Measurements from ENCODE around the gene CORO6.

CORO6 gene

DNA sequence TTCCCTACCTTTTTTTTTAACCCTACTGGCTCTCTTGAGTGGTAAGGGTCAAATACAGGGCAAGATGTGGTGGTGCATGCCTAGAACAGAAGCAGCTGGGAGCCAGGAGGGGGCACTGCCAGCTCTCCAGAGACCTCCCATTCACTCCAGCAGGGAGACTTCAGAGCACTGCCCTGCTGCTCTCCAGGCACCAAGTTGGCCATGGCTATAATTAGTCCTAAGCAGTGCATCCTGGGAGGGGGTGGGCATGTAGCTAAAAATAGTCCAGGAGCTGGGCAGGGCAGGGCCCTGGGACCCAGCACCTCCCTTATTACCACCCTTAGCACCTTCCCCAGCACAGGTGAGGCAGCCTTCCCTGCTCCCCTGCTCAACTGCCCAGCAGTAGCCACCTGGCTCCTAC, 3.5 kb downstream of the CORO6 start:
- H3K4me3 ChIP-seq (ENCODE audit: control insufficient read depth in 1 of 7, extremely low read depth in 1 of 7, insufficient read depth in 4 of 7, low read depth in 2 of 7, low read length in 6 of 7), result no peak overlapping the region
- peaks cover 2 to 64% (median 55%) of the 10 kb centered on the region in 4 experiments for H3K4me1 ChIP-seq (ENCODE audit: control extremely low read depth in 1 of 4, control insufficient read depth in 4 of 4, insufficient read depth in 4 of 4, low read length in 3 of 4)
- no peak overlapping the region for H3K27ac ChIP-seq (ENCODE audit: insufficient read depth in 1 of 2, low read depth in 1 of 2, low read length in 2 of 2, poor library complexity in 1 of 2, severe bottlenecking in 2 of 2)
- ChIA-PET POLR2A (no interaction called here), CTCF (interaction anchor here (0.8 to 7.8 kb wide), 11 partner anchors 12 to 370 kb away, joined by 3 to 179 read pairs (median 9); partner anchors contain the start of genes ANKRD13B and SSH2)
- H3K36me3 ChIP-seq (ENCODE audit: control insufficient read depth in 4 of 4, insufficient read depth in 4 of 4, low read length in 3 of 4), result no peaks in the 10 kb centered on the region
- DNase-seq, result peak in 2 of 3 donors; percentile 37 to 64
- H3K27me3 ChIP-seq (replicated peaks in 2 of 5; ENCODE audit: control insufficient read depth in 4 of 5, insufficient read depth in 5 of 5, low read length in 4 of 5), result peaks cover 0 to 29% (median 16%) of the 10 kb centered on the region in 5 experiments
- no peaks in the 10 kb centered on the region for H3K9me3 ChIP-seq (ENCODE audit: control extremely low read depth in 1 of 5, control insufficient read depth in 4 of 5, insufficient read depth in 2 of 5, low read depth in 1 of 5, low read length in 4 of 5)

DNA sequence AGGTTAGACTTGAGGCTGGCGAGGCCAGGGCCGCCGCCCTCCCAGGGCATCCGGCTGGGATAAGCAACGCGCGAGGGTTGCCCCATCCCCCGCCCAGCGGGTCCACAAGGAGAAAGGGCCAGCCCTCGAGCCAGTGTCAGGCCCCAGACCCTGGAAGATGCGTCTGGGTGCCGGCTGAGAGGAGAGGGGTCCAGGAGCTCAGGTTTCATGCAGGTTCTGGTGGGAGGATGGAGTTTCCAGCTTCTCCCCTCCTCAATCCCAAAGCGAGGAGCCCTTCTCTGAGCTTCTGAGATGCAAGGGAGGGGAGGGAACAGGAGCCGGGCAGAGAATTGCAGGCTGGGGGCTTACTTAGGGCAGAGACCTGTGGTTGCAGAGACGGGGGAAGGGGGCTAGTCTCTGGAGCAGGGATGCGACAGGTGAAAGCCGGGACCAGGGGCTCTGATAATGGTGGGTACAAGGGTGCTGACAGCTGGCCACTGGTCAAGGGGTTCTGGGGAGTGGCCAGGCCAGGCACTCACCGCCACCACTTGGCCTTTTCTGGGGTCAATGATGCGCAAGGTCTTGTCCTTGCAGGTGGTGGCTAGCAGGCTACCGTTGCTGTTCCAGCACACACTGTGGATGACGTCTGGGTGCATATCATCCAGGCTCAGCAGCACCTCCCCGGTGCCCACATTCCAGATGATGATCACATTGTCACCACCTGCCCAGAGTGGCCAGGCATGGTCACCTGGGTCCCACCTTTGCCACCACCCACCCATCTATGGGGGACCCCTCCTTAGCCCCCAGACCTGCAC, 4.2 kb downstream of the CORO6 start:
- Histone ChIP-seq H3K27me3 (replicated peaks in 2 of 5; ENCODE audit: control insufficient read depth in 4 of 5, insufficient read depth in 5 of 5, low read length in 4 of 5) (peaks cover 0 to 29% (median 16%) of the 10 kb centered on the region in 5 experiments), H3K9me3 (ENCODE audit: control extremely low read depth in 1 of 5, control insufficient read depth in 4 of 5, insufficient read depth in 2 of 5, low read depth in 1 of 5, low read length in 4 of 5) (no peaks in the 10 kb centered on the region), H3K27ac (ENCODE audit: insufficient read depth in 1 of 2, low read depth in 1 of 2, low read length in 2 of 2, poor library complexity in 1 of 2, severe bottlenecking in 2 of 2) (no peak overlapping the region), H3K36me3 (ENCODE audit: control insufficient read depth in 4 of 4, insufficient read depth in 4 of 4, low read length in 3 of 4) (no peaks in the 10 kb centered on the region), H3K4me1 (ENCODE audit: control extremely low read depth in 1 of 4, control insufficient read depth in 4 of 4, insufficient read depth in 4 of 4, low read length in 3 of 4) (peaks cover 2 to 72% (median 63%) of the 10 kb centered on the region in 4 experiments), H3K4me3 (ENCODE audit: control insufficient read depth in 1 of 7, extremely low read depth in 1 of 7, insufficient read depth in 4 of 7, low read depth in 2 of 7, low read length in 6 of 7) (peak overlapping the region in 5 of 7 experiments; percentile 35 to 82 (median 63))
- CTCF ChIA-PET, result interaction anchor here (0.6 to 7.8 kb wide), 33 partner anchors 9 to 475 kb away, joined by 3 to 179 read pairs (median 5); partner anchors contain the start of genes ABHD15, ANKRD13B, SSH2 and TP53I13
- WGBS (ENCODE audit: insufficient coverage), result 58% methylated on average over 12 of the region's 22 CpGs
- no peak for DNase-seq
- POLR2A ChIA-PET, result interaction anchor here (0.8 kb wide), 1 partner anchor 27 kb away, joined by 3 read pairs; no protein-coding TSS in a partner anchor

DNA sequence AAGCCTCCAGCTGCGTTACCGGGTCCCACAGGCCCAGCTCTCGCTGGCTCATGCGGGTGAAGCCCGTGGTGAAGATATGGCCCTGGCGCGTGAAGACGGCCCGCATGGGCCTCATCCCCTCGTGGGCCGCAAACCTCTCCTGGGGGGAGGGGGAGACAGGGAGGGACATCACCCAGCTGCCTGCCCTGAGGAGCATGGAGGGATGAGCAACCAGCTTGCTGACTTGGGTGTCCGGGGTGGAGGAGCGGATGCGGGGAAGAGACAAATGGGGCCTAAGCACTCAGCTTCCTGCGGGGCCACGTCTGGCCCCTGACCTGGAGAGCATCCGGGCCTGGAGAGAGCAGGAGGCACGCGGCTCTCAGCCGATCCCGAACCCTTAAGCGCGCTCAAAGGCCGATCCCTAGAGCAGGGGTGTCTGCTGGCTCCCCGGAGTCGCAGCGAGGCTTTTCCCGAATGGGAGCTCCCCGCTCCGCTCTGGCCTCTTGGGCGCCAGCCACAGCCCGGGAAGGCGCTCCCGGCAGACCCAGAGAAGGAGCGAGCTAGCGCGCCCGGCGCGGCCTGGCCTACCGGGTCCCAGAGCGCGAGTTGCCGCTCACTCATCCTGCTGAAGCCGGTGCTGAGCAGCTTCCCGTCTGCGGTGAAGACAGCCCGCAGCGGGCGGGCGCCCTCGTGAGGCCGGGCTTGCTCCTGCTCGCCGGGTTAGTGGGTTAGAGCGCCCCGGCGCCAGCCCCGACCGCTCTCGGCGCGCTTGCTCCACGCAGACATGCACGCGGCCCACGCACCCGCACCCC, 5.0 kb downstream of the CORO6 start:
- WGBS (ENCODE audit: insufficient coverage), result under 1% methylated on average over 61 of the region's 68 CpGs
- peaks cover 0 to 30% (median 18%) of the 10 kb centered on the region in 5 experiments for H3K27me3 ChIP-seq (replicated peaks in 2 of 5; ENCODE audit: control insufficient read depth in 4 of 5, insufficient read depth in 5 of 5, low read length in 4 of 5)
- CTCF ChIA-PET, result interaction anchor here (0.6 to 7.8 kb wide), 40 partner anchors 9 to 475 kb away, joined by 3 to 179 read pairs (median 5); partner anchors contain the start of genes ABHD15, ANKRD13B, SSH2 and TP53I13
- H3K27ac ChIP-seq (ENCODE audit: insufficient read depth in 1 of 2, low read depth in 1 of 2, low read length in 2 of 2, poor library complexity in 1 of 2, severe bottlenecking in 2 of 2), result no peak overlapping the region
- H3K9me3 ChIP-seq (ENCODE audit: control extremely low read depth in 1 of 5, control insufficient read depth in 4 of 5, insufficient read depth in 2 of 5, low read depth in 1 of 5, low read length in 4 of 5), result no peaks in the 10 kb centered on the region
- H3K4me1 ChIP-seq (ENCODE audit: control extremely low read depth in 1 of 4, control insufficient read depth in 4 of 4, insufficient read depth in 4 of 4, low read length in 3 of 4), result peaks cover 2 to 72% (median 62%) of the 10 kb centered on the region in 4 experiments
- peak overlapping the region in 6 of 7 experiments; percentile 9 to 82 (median 58) for H3K4me3 ChIP-seq (ENCODE audit: control insufficient read depth in 1 of 7, extremely low read depth in 1 of 7, insufficient read depth in 4 of 7, low read depth in 2 of 7, low read length in 6 of 7)
- POLR2A ChIA-PET, result interaction anchor here (0.6 to 0.8 kb wide), 3 partner anchors 26 to 214 kb away, joined by 3 read pairs; no protein-coding TSS in a partner anchor
- peak; percentile 87 to 92 (median 92) for DNase-seq
- no peaks in the 10 kb centered on the region for H3K36me3 ChIP-seq (ENCODE audit: control insufficient read depth in 4 of 4, insufficient read depth in 4 of 4, low read length in 3 of 4)

DNA sequence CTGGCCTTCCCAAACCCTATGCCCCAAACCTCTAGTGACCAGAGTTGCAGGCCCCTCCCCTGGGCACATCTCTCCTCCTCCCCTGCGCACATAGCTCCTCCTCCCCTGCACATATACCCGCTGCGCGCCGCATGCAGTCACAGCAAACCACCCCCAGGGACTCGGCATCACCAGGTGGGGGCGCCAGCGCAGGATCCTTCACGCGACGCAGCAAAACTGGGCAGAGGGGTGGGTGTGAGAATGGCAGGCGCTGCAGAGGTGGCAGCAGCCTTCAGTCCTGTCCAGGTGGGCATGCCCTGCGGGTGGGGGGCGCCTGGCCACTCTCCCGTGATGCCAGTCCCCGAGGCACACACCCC, 5.6 kb downstream of the CORO6 start:
- DNase-seq, result peak; percentile 89 to 94 (median 94)
- ChIA-PET CTCF (interaction anchor here (0.5 to 7.8 kb wide), 29 partner anchors 10 to 476 kb away, joined by 3 to 179 read pairs (median 5); partner anchors contain the start of genes ABHD15, ANKRD13B, SSH2 and TP53I13), POLR2A (interaction anchor here (0.6 kb wide), 2 partner anchors 26 to 213 kb away, joined by 3 read pairs; no protein-coding TSS in a partner anchor)
- Histone ChIP-seq H3K27ac (ENCODE audit: insufficient read depth in 1 of 2, low read depth in 1 of 2, low read length in 2 of 2, poor library complexity in 1 of 2, severe bottlenecking in 2 of 2) (no peak overlapping the region), H3K4me1 (ENCODE audit: control extremely low read depth in 1 of 4, control insufficient read depth in 4 of 4, insufficient read depth in 4 of 4, low read length in 3 of 4) (peaks cover 2 to 66% (median 59%) of the 10 kb centered on the region in 4 experiments), H3K4me3 (ENCODE audit: control insufficient read depth in 1 of 7, extremely low read depth in 1 of 7, insufficient read depth in 4 of 7, low read depth in 2 of 7, low read length in 6 of 7) (peak overlapping the region in 6 of 7 experiments; percentile 9 to 82 (median 58)), H3K27me3 (replicated peaks in 2 of 5; ENCODE audit: control insufficient read depth in 4 of 5, insufficient read depth in 5 of 5, low read length in 4 of 5) (peaks cover 0 to 32% (median 18%) of the 10 kb centered on the region in 5 experiments), H3K36me3 (ENCODE audit: control insufficient read depth in 4 of 4, insufficient read depth in 4 of 4, low read length in 3 of 4) (no peaks in the 10 kb centered on the region), H3K9me3 (ENCODE audit: control extremely low read depth in 1 of 5, control insufficient read depth in 4 of 5, insufficient read depth in 2 of 5, low read depth in 1 of 5, low read length in 4 of 5) (no peaks in the 10 kb centered on the region)
- 2% methylated on average over 10 of the region's 16 CpGs for WGBS (ENCODE audit: insufficient coverage)

DNA sequence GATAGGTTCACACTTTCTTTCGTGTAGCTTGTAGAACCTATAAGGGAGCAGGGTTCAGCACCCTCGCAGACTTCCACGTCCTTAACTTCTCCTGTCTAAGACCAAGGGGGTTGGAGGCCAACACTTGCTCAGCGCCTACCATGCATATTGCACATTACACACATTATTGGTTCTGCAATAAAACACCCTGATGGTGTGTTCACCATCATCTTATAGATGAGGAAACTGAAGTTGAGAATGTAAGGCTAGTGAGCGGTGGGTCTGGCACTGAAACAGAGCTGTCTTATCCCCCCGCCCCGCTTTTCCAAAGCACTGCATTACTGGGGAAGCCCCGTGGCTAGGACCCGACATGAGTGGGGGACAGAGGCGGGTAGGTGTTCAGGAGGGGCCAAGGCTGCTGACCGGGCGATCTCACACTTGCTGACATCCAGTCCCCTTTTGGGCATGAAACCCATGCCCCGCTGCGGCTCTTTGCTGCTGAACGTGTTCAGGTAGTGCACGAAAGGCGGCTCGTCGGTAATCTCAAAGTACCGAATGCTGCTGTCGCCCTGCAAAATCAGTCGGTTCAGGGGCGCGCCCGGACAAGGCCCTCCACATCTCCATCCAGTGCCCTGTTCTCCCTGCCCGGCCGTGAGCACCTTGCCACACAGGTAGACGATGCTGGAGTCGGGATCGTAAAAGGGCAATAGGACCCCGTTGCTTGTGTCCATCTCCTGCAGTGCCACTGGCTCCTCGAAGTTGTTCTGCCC, 6.2 kb downstream of the CORO6 start:
- Histone ChIP-seq H3K4me1 (ENCODE audit: control extremely low read depth in 1 of 4, control insufficient read depth in 4 of 4, insufficient read depth in 4 of 4, low read length in 3 of 4) (peaks cover 2 to 62% (median 56%) of the 10 kb centered on the region in 4 experiments), H3K36me3 (ENCODE audit: control insufficient read depth in 4 of 4, insufficient read depth in 4 of 4, low read length in 3 of 4) (no peaks in the 10 kb centered on the region), H3K4me3 (ENCODE audit: control insufficient read depth in 1 of 7, extremely low read depth in 1 of 7, insufficient read depth in 4 of 7, low read depth in 2 of 7, low read length in 6 of 7) (peak overlapping the region in 6 of 7 experiments; percentile 50 to 82 (median 64)), H3K9me3 (ENCODE audit: control extremely low read depth in 1 of 5, control insufficient read depth in 4 of 5, insufficient read depth in 2 of 5, low read depth in 1 of 5, low read length in 4 of 5) (no peaks in the 10 kb centered on the region), H3K27me3 (replicated peaks in 2 of 5; ENCODE audit: control insufficient read depth in 4 of 5, insufficient read depth in 5 of 5, low read length in 4 of 5) (peaks cover 0 to 32% (median 18%) of the 10 kb centered on the region in 5 experiments), H3K27ac (ENCODE audit: insufficient read depth in 1 of 2, low read depth in 1 of 2, low read length in 2 of 2, poor library complexity in 1 of 2, severe bottlenecking in 2 of 2) (no peak overlapping the region)
- ChIA-PET POLR2A (interaction anchor here (0.6 kb wide), 2 partner anchors 25 to 26 kb away, joined by 3 read pairs; no protein-coding TSS in a partner anchor), CTCF (interaction anchor here (0.5 to 7.8 kb wide), 20 partner anchors 9 to 477 kb away, joined by 3 to 179 read pairs (median 7); partner anchors contain the start of genes ABHD15, ANKRD13B, SSH2 and TP53I13)
- peak in 1 of 3 donors; percentile 25 for DNase-seq
- 4% methylated on average over 28 of the region's 32 CpGs for WGBS (ENCODE audit: insufficient coverage)

Measured in common myeloid progenitor, CD34-positive (primary cell).